Stimulated activated memory B cell treated with anti-CD40 and anti-IgM and Interleukin-4, amounts not matched to agents 10 μg/mL and 1 μg/mL and 100 μg/mL, for 72 hours (primary cell): ENCODE results near the gene TMEM154.

Experiments used
- ATAC-seq: fragments of 150-1000 bp; cut with Tn5 transposase; 2 replicates; pipeline ENCODE4 v1.10.0; 2021
- H3K27ac Mint-ChIP-seq: one replicate; pipeline ENCODE4 v1.8.0; 2022; ENCODE audit warnings: mild to moderate bottlenecking, mixed read lengths
- H3K27me3 Mint-ChIP-seq: one replicate; pipeline ENCODE4 v1.8.0; 2022; ENCODE audit warnings: mixed read lengths
- H3K36me3 Mint-ChIP-seq: one replicate; pipeline ENCODE4 v1.8.0; 2022; ENCODE audit warnings: mixed read lengths
- H3K4me1 Mint-ChIP-seq: one replicate; pipeline ENCODE4 v1.8.0; 2022; ENCODE audit warnings: mixed read lengths
- H3K4me3 Mint-ChIP-seq: one replicate; pipeline ENCODE4 v1.8.0; 2022; ENCODE audit warnings: mild to moderate bottlenecking, moderate library complexity, mixed read lengths
- H3K9me3 Mint-ChIP-seq: one replicate; pipeline ENCODE4 v1.8.0; 2022; ENCODE audit warnings: mixed read lengths

Gene TMEM154

DNA sequence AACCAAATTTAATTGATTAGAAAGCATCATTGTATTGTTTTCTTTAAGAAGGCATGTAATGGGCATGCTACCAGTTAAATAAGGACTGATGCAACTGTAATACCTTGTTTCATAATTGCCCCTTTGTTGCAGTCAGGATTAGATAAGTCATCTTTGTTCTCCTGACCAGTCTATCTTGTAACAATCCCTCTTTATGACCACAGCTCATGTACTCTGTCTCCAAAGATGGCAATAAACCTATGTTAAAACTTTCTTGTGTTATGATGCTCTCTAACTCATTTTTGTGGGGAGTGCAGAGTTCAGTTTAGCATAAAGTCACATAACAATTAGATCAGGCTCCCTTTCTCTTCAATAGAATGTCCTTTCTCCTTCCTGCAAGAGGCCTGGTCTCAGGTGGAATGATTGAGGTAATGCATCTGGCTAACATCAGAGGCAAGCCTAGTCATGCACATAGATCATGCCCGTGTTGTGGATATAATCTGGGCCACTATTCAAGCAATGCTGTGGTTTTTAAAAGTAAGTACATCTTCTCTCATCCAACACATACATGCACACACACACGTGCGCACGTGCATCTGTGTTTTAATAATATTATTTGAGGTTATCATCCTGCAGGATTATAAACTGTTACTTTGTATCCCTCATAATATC, 45.6 kb downstream of the TMEM154 start:
- no peak for ATAC-seq
- no peak overlapping the region for H3K27ac Mint-ChIP-seq
- peaks cover 29% of the 10 kb centered on the region for H3K4me1 Mint-ChIP-seq
- H3K9me3 Mint-ChIP-seq: no peaks in the 10 kb centered on the region
- H3K36me3 Mint-ChIP-seq: peaks cover 39% of the 10 kb centered on the region
- no peak overlapping the region for H3K4me3 Mint-ChIP-seq
- no peaks in the 10 kb centered on the region for H3K27me3 Mint-ChIP-seq

- no peak for ATAC-seq
- Mint-ChIP-seq H3K27ac (peak overlapping the region; percentile 22), H3K36me3 (peaks cover 44% of the 10 kb centered on the region), H3K4me3 (no peak overlapping the region), H3K27me3 (no peaks in the 10 kb centered on the region), H3K4me1 (peaks cover 26% of the 10 kb centered on the region), H3K9me3 (no peaks in the 10 kb centered on the region)
These were observed 46.7 kb downstream of the TMEM154 start for GRCh38 chr4:152633118-152633517.

GRCh38 chr4:152630324-152630723, 49.5 kb downstream of the TMEM154 start:
- H3K27ac Mint-ChIP-seq: no peak overlapping the region
- no peaks in the 10 kb centered on the region for H3K4me1 Mint-ChIP-seq
- no peak for ATAC-seq
- H3K36me3 Mint-ChIP-seq: peaks cover 45% of the 10 kb centered on the region
- no peaks in the 10 kb centered on the region for H3K9me3 Mint-ChIP-seq
- H3K4me3 Mint-ChIP-seq: no peak overlapping the region
- no peaks in the 10 kb centered on the region for H3K27me3 Mint-ChIP-seq

DNA sequence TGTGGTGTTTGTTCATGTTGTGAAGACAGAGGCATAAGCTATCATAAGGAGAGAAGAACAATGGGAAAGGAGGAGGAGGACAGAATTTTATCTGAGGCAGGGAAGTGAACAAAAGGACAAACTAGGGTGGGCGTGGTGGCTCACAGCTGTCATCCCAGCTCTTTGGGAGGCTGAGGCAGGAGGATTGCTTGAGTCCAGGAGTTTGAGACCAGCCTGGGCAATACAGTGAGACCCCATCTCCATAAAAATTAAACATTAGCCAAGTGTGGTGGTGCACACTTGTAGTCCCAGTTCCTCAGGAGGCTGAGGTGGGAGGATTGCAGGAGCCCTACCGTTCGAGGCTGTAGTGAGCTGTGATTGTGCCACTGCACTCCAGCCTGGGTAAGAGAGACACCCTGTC, 49.9 kb downstream of the TMEM154 start:
- Mint-ChIP-seq H3K4me1 (no peaks in the 10 kb centered on the region), H3K9me3 (no peaks in the 10 kb centered on the region), H3K27me3 (no peaks in the 10 kb centered on the region), H3K36me3 (peaks cover 45% of the 10 kb centered on the region), H3K27ac (no peak overlapping the region), H3K4me3 (no peak overlapping the region)
- no peak for ATAC-seq

DNA sequence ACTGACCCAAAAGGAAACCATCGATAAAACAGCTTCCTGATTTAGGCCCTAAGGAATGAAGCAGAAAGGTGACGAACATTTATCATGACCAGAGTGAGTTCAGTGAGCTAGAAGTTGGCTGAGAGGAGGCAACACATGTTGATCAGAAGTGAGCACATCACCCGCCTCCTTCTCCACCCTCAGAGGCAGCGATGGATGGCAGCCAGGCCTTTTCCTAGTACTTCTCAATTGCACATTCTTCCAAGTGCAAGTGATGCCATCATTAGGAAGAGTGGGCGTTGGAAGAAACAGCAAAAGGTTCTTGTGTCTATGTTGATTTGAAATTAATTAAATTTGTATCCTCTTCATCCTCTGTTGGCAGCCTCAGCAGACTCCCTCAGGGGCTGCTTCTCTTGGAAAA, 51.7 kb downstream of the TMEM154 start:
- Mint-ChIP-seq H3K4me3 (no peak overlapping the region), H3K4me1 (no peaks in the 10 kb centered on the region), H3K27me3 (no peaks in the 10 kb centered on the region), H3K27ac (peak overlapping the region; percentile 71), H3K9me3 (no peaks in the 10 kb centered on the region), H3K36me3 (peaks cover 39% of the 10 kb centered on the region)
- ATAC-seq: no peak

- Mint-ChIP-seq H3K27me3 (no peaks in the 10 kb centered on the region), H3K4me1 (no peaks in the 10 kb centered on the region), H3K9me3 (no peaks in the 10 kb centered on the region), H3K36me3 (peaks cover 30% of the 10 kb centered on the region), H3K4me3 (no peak overlapping the region), H3K27ac (peak overlapping the region; percentile 71)
- ATAC-seq: no peak
These were observed 53.0 kb downstream of the TMEM154 start for GRCh38 chr4:152626790-152627189.

DNA sequence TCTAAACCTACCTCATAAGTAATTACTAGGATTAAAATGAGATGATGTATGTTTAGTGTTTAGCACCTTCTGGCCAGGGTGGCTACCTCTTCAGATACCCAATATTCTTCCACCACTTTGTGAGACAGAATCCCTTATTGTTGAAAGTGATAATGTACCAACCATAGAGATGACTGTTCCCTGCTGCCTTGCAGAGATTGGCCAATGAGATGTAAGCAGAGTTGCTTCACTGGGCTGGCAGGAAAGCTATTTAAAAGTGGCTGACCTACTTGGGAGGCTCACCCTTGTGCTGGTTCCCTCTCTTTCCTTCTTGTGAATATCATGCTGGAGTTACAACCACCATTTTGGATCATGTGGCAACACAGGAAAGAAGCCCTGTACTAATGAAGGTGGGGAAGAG, 58.9 kb downstream of the TMEM154 start:
- Mint-ChIP-seq H3K27ac (no peak overlapping the region), H3K36me3 (no peaks in the 10 kb centered on the region), H3K9me3 (no peaks in the 10 kb centered on the region)

GRCh38 chr4:152620218-152620617, 59.6 kb downstream of the TMEM154 start:
- Mint-ChIP-seq H3K27me3 (no peaks in the 10 kb centered on the region), H3K36me3 (no peaks in the 10 kb centered on the region), H3K4me3 (no peak overlapping the region), H3K27ac (peak overlapping the region; percentile 22), H3K4me1 (no peaks in the 10 kb centered on the region), H3K9me3 (no peaks in the 10 kb centered on the region)
- no peak for ATAC-seq

More for the DNA sequence above, 58.9 kb downstream of the TMEM154 start:
- H3K4me1 Mint-ChIP-seq: no peaks in the 10 kb centered on the region
- no peak overlapping the region for H3K4me3 Mint-ChIP-seq
- no peaks in the 10 kb centered on the region for H3K27me3 Mint-ChIP-seq
- no peak for ATAC-seq

DNA sequence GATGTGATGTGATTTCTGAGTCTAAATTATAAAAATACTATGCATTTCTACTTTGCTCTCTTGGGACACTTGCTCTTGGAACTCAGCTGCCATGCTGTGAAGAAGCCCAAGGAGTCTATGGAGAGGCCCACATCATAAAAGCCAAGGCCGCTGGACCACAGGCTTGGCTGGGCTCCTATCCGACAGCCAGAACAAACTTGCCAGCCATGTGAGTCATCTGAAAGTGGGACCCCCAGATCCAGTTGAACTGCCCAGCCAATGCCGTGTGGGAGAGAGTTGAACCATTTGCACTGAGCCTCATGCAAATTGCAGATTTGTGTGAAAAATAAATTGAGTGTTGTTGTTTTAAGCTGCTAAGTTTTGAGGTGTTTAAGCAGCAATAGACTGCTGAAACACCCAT, 60.2 kb downstream of the TMEM154 start:
- no peak overlapping the region for H3K4me3 Mint-ChIP-seq
- H3K27ac Mint-ChIP-seq: no peak overlapping the region
- no peaks in the 10 kb centered on the region for H3K4me1 Mint-ChIP-seq
- no peak for ATAC-seq
- no peaks in the 10 kb centered on the region for H3K9me3 Mint-ChIP-seq
- no peaks in the 10 kb centered on the region for H3K27me3 Mint-ChIP-seq
- no peaks in the 10 kb centered on the region for H3K36me3 Mint-ChIP-seq

DNA sequence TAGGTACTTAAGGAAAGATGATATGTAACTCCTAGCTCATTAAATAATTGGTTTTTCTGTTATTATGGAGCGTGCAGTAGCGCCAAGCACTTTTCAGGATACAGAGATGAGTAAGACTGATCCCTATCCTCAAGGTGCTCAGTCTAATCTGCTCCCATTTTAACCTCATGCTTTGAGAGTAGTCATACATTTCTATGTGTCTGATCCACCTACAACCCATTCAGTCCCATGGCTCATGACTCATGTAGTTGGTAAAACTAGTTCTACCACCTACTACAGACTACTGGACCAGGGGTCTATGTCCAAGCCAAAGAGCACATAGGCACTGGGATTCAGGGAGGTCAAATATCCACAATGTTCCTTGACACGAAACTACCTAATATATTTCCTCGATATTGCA, 60.8 kb downstream of the TMEM154 start:
- Mint-ChIP-seq H3K9me3 (no peaks in the 10 kb centered on the region), H3K36me3 (no peaks in the 10 kb centered on the region), H3K4me3 (no peak overlapping the region), H3K4me1 (no peaks in the 10 kb centered on the region), H3K27ac (no peak overlapping the region), H3K27me3 (no peaks in the 10 kb centered on the region)
- ATAC-seq: no peak

GRCh38 chr4:152616804-152617203, 63.0 kb downstream of the TMEM154 start:
- Mint-ChIP-seq H3K27me3 (no peaks in the 10 kb centered on the region), H3K4me3 (no peak overlapping the region), H3K4me1 (no peaks in the 10 kb centered on the region), H3K36me3 (no peaks in the 10 kb centered on the region), H3K9me3 (no peaks in the 10 kb centered on the region), H3K27ac (no peak overlapping the region)
- ATAC-seq: no peak

GRCh38 chr4:152613841-152614721, 65.7 kb downstream of the TMEM154 start:
- H3K4me1 Mint-ChIP-seq: no peaks in the 10 kb centered on the region
- no peaks in the 10 kb centered on the region for H3K27me3 Mint-ChIP-seq
- no peak for ATAC-seq
- H3K9me3 Mint-ChIP-seq: no peaks in the 10 kb centered on the region
- no peak overlapping the region for H3K4me3 Mint-ChIP-seq
- no peaks in the 10 kb centered on the region for H3K36me3 Mint-ChIP-seq
- no peak overlapping the region for H3K27ac Mint-ChIP-seq

DNA sequence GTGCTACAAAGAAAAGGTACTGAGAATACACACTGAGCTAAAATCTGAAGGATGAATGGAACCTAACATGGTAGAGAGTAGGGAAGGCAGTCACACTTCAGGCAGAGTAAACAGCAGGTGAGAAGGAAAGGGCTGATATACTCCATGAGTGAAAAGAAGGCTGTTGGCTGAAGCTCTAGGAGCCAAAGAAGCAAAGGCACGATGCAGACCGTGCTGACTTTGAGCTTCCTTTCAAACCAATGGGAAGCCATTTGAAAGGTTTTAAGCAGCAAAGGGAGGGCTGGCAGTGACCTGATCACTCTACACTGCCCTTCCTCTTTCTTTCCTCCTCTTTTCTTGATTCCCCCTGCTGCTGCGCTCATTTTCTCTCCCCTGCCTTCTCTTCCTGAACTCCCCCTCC, 66.4 kb downstream of the TMEM154 start:
- no peaks in the 10 kb centered on the region for H3K4me1 Mint-ChIP-seq
- no peaks in the 10 kb centered on the region for H3K36me3 Mint-ChIP-seq
- no peak for ATAC-seq
- no peak overlapping the region for H3K4me3 Mint-ChIP-seq
- no peaks in the 10 kb centered on the region for H3K9me3 Mint-ChIP-seq
- no peak overlapping the region for H3K27ac Mint-ChIP-seq
- H3K27me3 Mint-ChIP-seq: no peaks in the 10 kb centered on the region

GRCh38 chr4:152610131-152610530, 69.7 kb downstream of the TMEM154 start:
- no peaks in the 10 kb centered on the region for H3K9me3 Mint-ChIP-seq
- no peak overlapping the region for H3K27ac Mint-ChIP-seq
- no peaks in the 10 kb centered on the region for H3K27me3 Mint-ChIP-seq
- H3K4me1 Mint-ChIP-seq: no peaks in the 10 kb centered on the region
- no peak for ATAC-seq
- no peak overlapping the region for H3K4me3 Mint-ChIP-seq
- no peaks in the 10 kb centered on the region for H3K36me3 Mint-ChIP-seq

GRCh38 chr4:152609481-152609880, 70.3 kb downstream of the TMEM154 start:
- Mint-ChIP-seq H3K4me3 (no peak overlapping the region), H3K36me3 (no peaks in the 10 kb centered on the region), H3K9me3 (no peaks in the 10 kb centered on the region), H3K27me3 (no peaks in the 10 kb centered on the region), H3K4me1 (no peaks in the 10 kb centered on the region), H3K27ac (no peak overlapping the region)
- ATAC-seq: no peak

DNA sequence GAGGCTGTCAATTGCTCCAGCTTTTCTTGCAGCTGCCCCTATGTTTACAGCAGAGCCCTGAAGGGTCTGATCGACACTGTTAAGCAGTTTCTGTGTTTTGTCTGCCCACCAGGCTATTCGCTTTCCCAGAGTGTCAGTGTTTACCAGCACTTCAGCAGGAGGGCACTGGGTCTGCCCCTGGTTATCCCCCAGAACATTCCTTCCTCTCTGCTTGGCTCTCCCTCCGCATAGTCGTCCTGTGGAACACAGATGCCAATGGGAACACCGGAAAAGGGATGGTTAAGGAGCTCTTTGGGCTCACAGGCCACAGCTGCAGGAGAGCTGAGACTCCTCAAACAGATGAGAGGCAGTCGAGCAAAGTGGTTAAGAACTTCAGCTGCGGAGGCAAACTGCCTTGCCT, 72.6 kb downstream of the TMEM154 start:
- no peak for ATAC-seq
- no peaks in the 10 kb centered on the region for H3K27me3 Mint-ChIP-seq
- no peaks in the 10 kb centered on the region for H3K9me3 Mint-ChIP-seq
- no peaks in the 10 kb centered on the region for H3K4me1 Mint-ChIP-seq
- H3K27ac Mint-ChIP-seq: no peak overlapping the region
- H3K36me3 Mint-ChIP-seq: no peaks in the 10 kb centered on the region
- no peak overlapping the region for H3K4me3 Mint-ChIP-seq
